SK-N-SH (cell line): ENCODE data around the gene FBXL7. TPM values are rescaled to one million over a fixed set of nuclear protein-coding genes. Genes with fewer than 3 reads are reported as not detected.

Source experiments
- CTCF ChIA-PET: fragments of 300-600, 350-600 bp; formaldehyde crosslinking; extraction: SDS; loops from one replicate; lab custom pipeline; 2021; lab: Yijun Ruan, JAX
- POLR2A ChIA-PET: fragments of 350-600 bp; sonication (Branson Sonifier 250); formaldehyde crosslinking; extraction: SDS; loops from one replicate; lab custom pipeline; 2020; ENCODE audit warnings: antibody characterized with exemption, inconsistent platforms; lab: Yijun Ruan, JAX
- DNase-seq: peaks from one replicate; pipeline ENCODE4 v3.0.0; 2012
- H2AFZ ChIP-seq: fragments of 200-600 bp; sonication (generic); 2 replicates; pipeline ENCODE4 v1.8.1; 2016; ENCODE audit warnings: antibody characterized with exemption, mild to moderate bottlenecking, low read depth
- H3F3A ChIP-seq: fragments of 200-600 bp; sonication (generic); replicated peaks from 2 replicates; pipeline ENCODE3; 2016; ENCODE audit warnings: antibody characterized with exemption, mild to moderate bottlenecking; ENCODE audit not compliant: insufficient read depth
- H3K27ac ChIP-seq, 2 experiments: fragments of 200-500 bp in 1 of 2; fragments of 200-600 bp in 1 of 2; sonication (Bioruptor generic) in 1 of 2; sonication (generic), shearing (Covaris generic) in 1 of 2; 2 replicates each; pipeline versions ENCODE4 v1.5.1 to v1.6.1; 2014 to 2016; ENCODE audit warnings: low read depth in 2 of 2, inconsistent platforms in 1 of 2, low read length in 1 of 2, mild to moderate bottlenecking in 1 of 2, mixed read lengths in 1 of 2
- H3K27me3 ChIP-seq: fragments of 200-600 bp; sonication (generic), shearing (Covaris generic); 2 replicates; pipeline ENCODE4 v1.6.1; 2016; ENCODE audit warnings: mixed run types; ENCODE audit not compliant: insufficient read depth
- H3K36me3 ChIP-seq, 2 experiments: fragments of 200-500 bp in 1 of 2; fragments of 200-600 bp in 1 of 2; sonication (Bioruptor generic) in 1 of 2; sonication (generic) in 1 of 2; replicated peaks in 1 of 2; 2 replicates each; pipeline versions ENCODE3 to v1.5.1; 2014 to 2016; ENCODE audit warnings: low read length in 1 of 2, mild to moderate bottlenecking in 1 of 2; ENCODE audit not compliant: insufficient read depth in 2 of 2, control insufficient read depth in 1 of 2
- H3K4me1 ChIP-seq, 2 experiments: fragments of 200-500 bp in 1 of 2; fragments of 200-600 bp in 1 of 2; sonication (Bioruptor generic) in 1 of 2; sonication (generic), shearing (Covaris generic) in 1 of 2; 2 replicates each; pipeline versions ENCODE4 v1.5.1 to v1.6.1; 2014 to 2016; ENCODE audit warnings: low read depth in 1 of 2, low read length in 1 of 2, mixed run types in 1 of 2; ENCODE audit not compliant: insufficient read depth in 2 of 2, control insufficient read depth in 1 of 2
- H3K4me2 ChIP-seq: fragments of 200-600 bp; sonication (generic), shearing (Covaris generic); 2 replicates; pipeline ENCODE4 v1.6.1; 2017; ENCODE audit warnings: mixed run types
- H3K4me3 ChIP-seq, 2 experiments: fragments of 200-500 bp in 1 of 2; fragments of 200-600 bp in 1 of 2; sonication (Bioruptor generic) in 1 of 2; sonication (generic), shearing (Covaris generic) in 1 of 2; 2 replicates each; pipeline versions ENCODE4 v1.5.1 to v1.8.1; 2014 to 2016; ENCODE audit warnings: low read depth in 2 of 2, inconsistent platforms in 1 of 2, low read length in 1 of 2, mild to moderate bottlenecking in 1 of 2, mixed read lengths in 1 of 2, moderate library complexity in 1 of 2
- H3K79me2 ChIP-seq: fragments of 200-600 bp; sonication (generic); 2 replicates; pipeline ENCODE4 v1.8.1; 2017; ENCODE audit warnings: mild to moderate bottlenecking; ENCODE audit not compliant: insufficient read depth
- H3K9ac ChIP-seq: fragments of 200-600 bp; sonication (generic); 2 replicates; pipeline ENCODE4 v1.6.1; 2017; ENCODE audit warnings: mixed run types
- H3K9me2 ChIP-seq: fragments of 200-600 bp; sonication (generic); 2 replicates; pipeline ENCODE4 v1.6.1; 2017; ENCODE audit warnings: mixed run types
- H3K9me3 ChIP-seq: fragments of 200-600 bp; sonication (generic); 2 replicates; pipeline ENCODE4 v1.6.1; 2017; ENCODE audit warnings: mixed run types, mild to moderate bottlenecking, moderate library complexity
- H4K20me1 ChIP-seq: fragments of 200-600 bp; sonication (generic); 2 replicates; pipeline ENCODE4 v1.6.1; 2017; ENCODE audit warnings: mild to moderate bottlenecking, mixed run types; ENCODE audit not compliant: insufficient read depth
- CTCF ChIP-seq: fragments of 200-600 bp; sonication (generic); IDR thresholded peaks from 2 replicates; pipeline ENCODE4 v1.6.1; 2017; ENCODE audit warnings: antibody characterized with exemption, mild to moderate bottlenecking, moderate library complexity
- ELF1 ChIP-seq: IDR thresholded peaks from 2 replicates; pipeline ENCODE4 v1.4.0; 2012
- EZH2phosphoT487 ChIP-seq: fragments of 200-600 bp; sonication (generic); IDR thresholded peaks from 2 replicates; pipeline ENCODE4 v1.6.1; 2017; ENCODE audit warnings: low read depth, mixed run types, mild to moderate bottlenecking, antibody characterized with exemption, moderate library complexity, borderline replicate concordance
- GABPA ChIP-seq: IDR thresholded peaks from 2 replicates; pipeline ENCODE4 v1.4.0; 2012; ENCODE audit warnings: low read depth, mild to moderate bottlenecking
- MEF2A ChIP-seq: IDR thresholded peaks from 2 replicates; pipeline ENCODE4 v1.4.0; 2012; ENCODE audit warnings: low read depth, borderline replicate concordance
- MXI1 ChIP-seq: IDR thresholded peaks from 2 replicates; pipeline ENCODE4 v1.6.1; 2012; ENCODE audit warnings: mild to moderate bottlenecking, low read depth, low read length, improper control_type of control experiment
- PBX3 ChIP-seq: IDR thresholded peaks from 2 replicates; pipeline ENCODE4; 2012
- RCOR1 ChIP-seq: fragments of 150-350 bp; IDR thresholded peaks from 2 replicates; pipeline ENCODE4 v1.6.1; 2017; ENCODE audit warnings: antibody characterized with exemption, low read length
- REST ChIP-seq: IDR thresholded peaks from 2 replicates; pipeline ENCODE4 v1.6.1; 2012; ENCODE audit warnings: mild to moderate bottlenecking, low read depth, low read length, moderate library complexity
- RXRA ChIP-seq: IDR thresholded peaks from 2 replicates; pipeline ENCODE4 v1.4.0; 2012; ENCODE audit warnings: low read depth, mild to moderate bottlenecking, borderline replicate concordance
- SIN3A ChIP-seq: IDR thresholded peaks from 2 replicates; pipeline ENCODE4 v1.6.1; 2012; ENCODE audit warnings: low read depth, mild to moderate bottlenecking, low read length, moderate library complexity, borderline replicate concordance
- SMC3 ChIP-seq: IDR thresholded peaks from 2 replicates; pipeline ENCODE4 v1.6.1; 2012; ENCODE audit warnings: low read depth, low read length, improper control_type of control experiment
- WGBS: methylation state at CpG from one replicate; pipeline ENCODE4 v1.1.6; 2017; ENCODE audit warnings: low lambda C conversion rate; 5-methylcytosine and 5-hydroxymethylcytosine counted together
- polyA plus RNA-seq, 3 experiments: library from polyadenylated mRNA; depleted of rRNA; stranded (reverse); fragments of >200 nt; gene quantifications; 2 replicates each; pipeline ENCODE4 v1.2.3, GENCODE V29; 2012

Gene FBXL7
- polyA plus RNA-seq, 1 of the 3 experiments (the other 2 are of a cell fraction): 7.0 TPM

GRCh38 chr5:15959370-15960164 is 459.6 kb downstream of the FBXL7 start (continued):
- no peak for TF ChIP-seq CTCF
- TF ChIP-seq PBX3: no peak; the same call in 1 of the 2 replicates
- TF ChIP-seq SIN3A: no peak
- TF ChIP-seq RXRA: no peak
- TF ChIP-seq RCOR1: peak; percentile 91
- TF ChIP-seq GABPA: no peak
- TF ChIP-seq EZH2phosphoT487: no peak
- TF ChIP-seq MXI1: peak; percentile 66; the same call in 1 of the 2 replicates

GRCh38 chr5:15966066-15966640 is 466.2 kb downstream of the FBXL7 start:
- H3K4me3 ChIP-seq: no peak overlapping the region
- H3K27me3 ChIP-seq: no peaks in the 10 kb centered on the region
- ChIA-PET CTCF (no interaction called here), POLR2A (no interaction called here)
- peaks cover 0 to 2% of the 10 kb centered on the region in 2 experiments; a peak in 2 of 4 replicates for H3K4me1 ChIP-seq
- no peak overlapping the region for H2AFZ ChIP-seq
- TF ChIP-seq SMC3 (no peak), MEF2A (no peak), ELF1 (no peak), GABPA (no peak), REST (no peak)
- no peaks in the 10 kb centered on the region for H3K9me3 ChIP-seq
- H3K9me2 ChIP-seq: no peaks in the 10 kb centered on the region
- H3K36me3 ChIP-seq: no peaks in the 10 kb centered on the region
- no peak overlapping the region for H3K27ac ChIP-seq
- H3K9ac ChIP-seq: no peak overlapping the region
- no peaks in the 10 kb centered on the region for H3K79me2 ChIP-seq
- H3F3A ChIP-seq: no peaks in the 10 kb centered on the region
- no peaks in the 10 kb centered on the region for H4K20me1 ChIP-seq
- H3K4me2 ChIP-seq: no peak overlapping the region
- DNase-seq: no peak
- WGBS: 62% methylated on average over 6 of the region's 6 CpGs
